Activated T-helper 17 cell treated with anti-CD3 and anti-CD28 coated beads, Interleukin-2, amount 50 U/mL, for 72 hours (primary cell): ENCODE data around the gene SDK1. TPM values are rescaled to one million over a fixed set of nuclear protein-coding genes. Genes with fewer than 3 reads are reported as not detected.

Experiments
- ATAC-seq: fragments of 150-1000 bp; cut with Tn5 transposase; replicated peaks from 2 replicates; pipeline ENCODE4 v1.10.0; 2021; ENCODE audit warnings: mild to moderate bottlenecking, moderate library complexity
- H3K27ac Mint-ChIP-seq: one replicate; pipeline ENCODE4 v1.8.0; 2022; ENCODE audit warnings: mixed read lengths
- H3K27me3 Mint-ChIP-seq: one replicate; pipeline ENCODE4 v1.8.0; 2022; ENCODE audit warnings: mixed read lengths
- H3K36me3 Mint-ChIP-seq: one replicate; pipeline ENCODE4 v1.8.0; 2022; ENCODE audit warnings: low read depth, mild to moderate bottlenecking, mixed read lengths
- H3K4me1 Mint-ChIP-seq: one replicate; pipeline ENCODE4 v1.8.0; 2022; ENCODE audit warnings: mixed read lengths
- H3K4me3 Mint-ChIP-seq: one replicate; pipeline ENCODE4 v1.8.0; 2022; ENCODE audit warnings: mild to moderate bottlenecking, mixed read lengths
- H3K9me3 Mint-ChIP-seq: one replicate; pipeline ENCODE4 v1.8.0; 2022; ENCODE audit warnings: mixed read lengths
- total RNA-seq, 2 donors: library from RNA; stranded (reverse); gene quantifications; one replicate each; pipeline ENCODE4 v1.2.3, GENCODE V29; 2022

The SDK1 gene
- total RNA-seq, 2 donors from 2014 or later: 0.06 to 1.1 TPM

DNA sequence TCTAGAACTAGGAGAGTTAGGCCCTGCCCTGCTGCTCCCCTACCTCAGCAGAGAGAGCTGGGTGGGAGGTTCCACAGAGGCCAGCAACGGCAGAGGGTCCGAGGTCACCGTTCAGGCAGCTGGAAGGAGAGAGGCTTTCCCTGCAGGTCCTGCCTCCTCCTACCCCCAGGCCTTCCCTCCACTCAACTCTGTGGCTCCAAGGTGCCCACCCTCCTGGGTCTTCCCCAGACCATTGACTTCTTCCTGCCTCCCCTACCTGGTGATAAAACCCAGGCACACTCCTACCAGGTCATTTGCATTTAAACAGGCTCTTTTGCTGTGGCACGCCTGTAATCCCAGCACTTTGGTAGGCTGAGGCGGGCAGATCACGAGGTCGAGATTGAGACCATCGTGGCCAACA lies 865.8 kb downstream of the SDK1 start:
- no peak overlapping the region for H3K27ac Mint-ChIP-seq

DNA sequence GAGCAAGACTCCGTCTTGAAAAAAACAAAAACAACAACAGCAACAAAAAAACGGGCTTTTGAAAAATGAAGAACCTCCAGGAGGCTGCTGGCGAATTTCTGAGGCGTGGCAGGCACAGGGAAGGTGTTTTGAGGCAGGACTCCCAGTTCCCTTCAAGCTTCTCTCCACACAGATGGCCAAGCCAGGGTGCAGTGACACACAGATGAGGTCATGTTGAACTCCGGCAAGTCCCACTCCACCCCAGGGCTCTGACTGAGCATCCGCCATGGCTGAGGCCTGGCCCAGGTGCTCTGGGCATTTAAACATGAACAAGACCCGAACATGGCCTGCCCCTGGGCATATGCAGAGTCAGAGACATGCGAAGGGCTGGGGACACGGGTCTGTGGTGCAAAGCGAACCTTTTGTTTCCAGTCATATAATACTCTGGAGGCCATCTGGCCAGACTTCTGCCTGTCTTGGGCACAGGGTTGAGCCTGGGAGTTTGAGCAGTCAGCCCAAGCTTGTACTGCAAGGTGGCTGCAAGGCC lies 866.4 kb downstream of the SDK1 start:
- Mint-ChIP-seq H3K27ac (no peak overlapping the region), H3K9me3 (no peaks in the 10 kb centered on the region), H3K4me1 (no peaks in the 10 kb centered on the region), H3K36me3 (no peaks in the 10 kb centered on the region), H3K27me3 (peaks cover 7% of the 10 kb centered on the region), H3K4me3 (no peak overlapping the region)
- no peak for ATAC-seq

More for the DNA sequence above, 865.8 kb downstream of the SDK1 start:
- no peaks in the 10 kb centered on the region for H3K36me3 Mint-ChIP-seq
- no peaks in the 10 kb centered on the region for H3K4me1 Mint-ChIP-seq
- no peaks in the 10 kb centered on the region for H3K9me3 Mint-ChIP-seq
- H3K4me3 Mint-ChIP-seq: no peak overlapping the region
- H3K27me3 Mint-ChIP-seq: peaks cover 7% of the 10 kb centered on the region
- no peak for ATAC-seq

DNA sequence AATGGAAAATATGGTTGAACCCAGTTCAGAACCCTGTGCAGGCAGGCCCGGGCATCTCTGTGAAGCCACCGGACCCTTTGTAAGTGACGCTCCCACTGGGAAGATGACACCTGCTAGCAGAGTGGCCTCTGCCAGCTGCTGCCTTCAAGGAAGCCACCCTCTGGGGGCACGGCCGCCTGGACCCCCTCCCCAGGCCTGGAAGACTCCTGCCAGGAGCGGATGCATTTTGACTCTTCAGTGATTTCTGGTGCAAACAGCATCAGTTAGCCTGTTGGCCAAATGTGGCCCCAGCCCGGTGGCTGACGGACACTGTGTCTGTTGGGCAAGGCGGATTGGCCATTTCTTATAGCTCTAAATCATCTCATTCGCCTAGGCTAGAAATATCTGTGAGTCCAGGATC lies 867.0 kb downstream of the SDK1 start:
- H3K36me3 Mint-ChIP-seq: no peaks in the 10 kb centered on the region

DNA sequence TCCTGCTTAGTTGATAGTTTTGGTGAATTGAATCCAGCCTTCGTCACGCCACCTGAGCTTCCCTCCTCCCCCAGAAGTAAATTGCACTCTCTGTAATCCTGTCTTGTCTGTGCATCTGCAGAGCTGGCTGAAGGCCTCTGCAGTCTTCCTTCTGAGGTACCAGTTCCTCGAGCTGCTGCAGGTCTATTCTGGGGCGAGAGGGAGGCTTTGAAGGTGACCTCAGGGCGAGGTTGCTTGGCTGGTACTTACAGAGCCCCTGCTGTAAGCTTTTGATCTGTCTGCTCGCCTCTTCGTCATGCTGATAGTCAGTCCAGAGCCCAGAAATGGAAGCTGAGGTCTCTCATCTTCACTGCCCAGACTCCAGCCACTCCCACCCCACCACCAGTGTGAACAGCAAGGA lies 867.5 kb downstream of the SDK1 start:
- Mint-ChIP-seq H3K27me3 (peaks cover 7% of the 10 kb centered on the region), H3K4me3 (no peak overlapping the region), H3K36me3 (no peaks in the 10 kb centered on the region), H3K27ac (no peak overlapping the region), H3K4me1 (no peaks in the 10 kb centered on the region), H3K9me3 (no peaks in the 10 kb centered on the region)
- no peak for ATAC-seq

More for the DNA sequence above, 867.0 kb downstream of the SDK1 start:
- Mint-ChIP-seq H3K9me3 (no peaks in the 10 kb centered on the region), H3K4me1 (no peaks in the 10 kb centered on the region), H3K27ac (no peak overlapping the region), H3K27me3 (peaks cover 7% of the 10 kb centered on the region), H3K4me3 (no peak overlapping the region)
- no peak for ATAC-seq

DNA sequence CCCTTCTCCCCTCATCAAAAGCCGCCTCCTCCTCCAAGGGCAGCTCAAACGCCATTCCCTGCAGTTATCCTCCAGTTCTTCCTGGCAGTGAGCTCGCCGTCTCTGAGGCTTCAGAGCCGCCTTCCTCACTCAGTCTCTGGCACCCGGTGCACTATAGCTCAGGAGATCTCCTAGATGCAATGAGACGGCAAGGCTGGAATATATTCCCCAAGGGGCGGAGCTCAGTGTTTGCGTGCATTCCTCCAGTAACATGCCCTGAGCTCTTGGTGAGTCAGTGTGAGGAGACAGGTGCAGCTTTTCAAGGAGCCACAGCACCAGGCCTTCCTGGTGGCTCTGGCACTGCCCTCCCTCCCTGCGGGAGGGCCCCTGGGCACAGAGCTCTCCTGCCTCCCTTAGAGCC lies 868.4 kb downstream of the SDK1 start:
- Mint-ChIP-seq H3K9me3 (no peaks in the 10 kb centered on the region), H3K4me1 (no peaks in the 10 kb centered on the region), H3K27ac (no peak overlapping the region), H3K36me3 (no peaks in the 10 kb centered on the region), H3K27me3 (peaks cover 7% of the 10 kb centered on the region), H3K4me3 (no peak overlapping the region)
- ATAC-seq: no peak

DNA sequence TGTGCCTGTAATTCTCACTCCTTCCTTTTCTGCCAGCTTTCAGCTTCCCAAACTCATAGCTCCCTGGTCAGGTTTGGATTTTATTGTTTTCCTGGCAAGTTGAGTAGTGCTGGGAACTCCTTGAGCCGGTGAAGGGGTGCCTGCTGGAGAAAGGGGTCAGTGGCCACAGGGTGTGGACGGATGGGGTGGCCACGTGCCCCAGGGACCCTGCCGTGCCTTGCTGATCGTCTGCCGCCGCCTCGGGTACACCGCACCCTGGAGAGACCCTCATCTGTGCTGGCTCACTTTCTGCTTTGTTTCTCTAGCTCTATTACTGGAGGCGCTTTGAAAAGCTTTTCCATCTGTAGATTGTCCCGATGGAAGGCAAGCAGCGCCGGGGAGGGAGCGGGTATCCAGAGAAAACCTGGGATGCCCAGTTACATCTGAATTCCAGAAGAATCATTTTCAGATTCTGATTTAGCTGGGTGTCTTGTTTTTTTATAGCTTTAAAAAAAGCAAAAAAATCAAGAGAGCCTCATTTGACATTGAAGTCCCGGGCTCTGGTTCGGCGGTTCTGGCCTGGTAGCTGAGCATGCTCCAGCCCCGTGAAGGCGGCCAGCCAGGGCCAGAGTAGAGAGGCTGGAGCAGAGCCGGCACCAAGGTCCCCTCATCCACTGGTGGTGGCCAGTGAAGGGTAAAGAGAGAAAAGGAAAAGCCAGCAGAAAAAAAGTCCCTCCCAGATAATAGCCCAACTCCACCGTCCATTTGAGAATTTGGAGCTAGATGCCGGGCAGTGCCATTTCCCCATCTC lies 870.1 kb downstream of the SDK1 start:
- ATAC-seq: no peak
- no peaks in the 10 kb centered on the region for H3K4me1 Mint-ChIP-seq

DNA sequence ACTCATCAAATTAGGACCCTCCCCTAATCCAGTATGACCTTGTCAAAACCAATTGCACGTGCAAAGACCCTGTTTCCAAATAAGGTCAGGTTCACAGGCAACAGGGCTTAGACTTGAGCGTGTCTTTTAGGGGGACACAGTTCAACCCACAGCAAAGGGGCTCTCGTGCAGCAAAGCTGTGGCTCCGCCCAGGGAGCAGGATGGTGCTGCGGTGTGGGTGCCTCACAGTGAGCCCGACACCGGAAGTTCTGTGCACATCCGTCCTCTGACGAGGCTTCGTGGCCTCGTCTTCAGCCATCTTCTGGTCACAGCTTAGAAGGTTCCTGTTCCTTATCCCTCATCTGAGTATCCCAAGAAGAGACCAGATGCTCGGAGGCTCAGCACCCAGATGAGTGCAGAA lies 871.8 kb downstream of the SDK1 start:
- Mint-ChIP-seq H3K4me3 (no peak overlapping the region), H3K9me3 (no peaks in the 10 kb centered on the region), H3K36me3 (no peaks in the 10 kb centered on the region), H3K27me3 (peaks cover 7% of the 10 kb centered on the region), H3K4me1 (no peaks in the 10 kb centered on the region), H3K27ac (no peak overlapping the region)
- ATAC-seq: no peak

More for the DNA sequence above, 870.1 kb downstream of the SDK1 start:
- no peak overlapping the region for H3K4me3 Mint-ChIP-seq
- no peaks in the 10 kb centered on the region for H3K36me3 Mint-ChIP-seq
- no peak overlapping the region for H3K27ac Mint-ChIP-seq
- peaks cover 7% of the 10 kb centered on the region for H3K27me3 Mint-ChIP-seq
- H3K9me3 Mint-ChIP-seq: no peaks in the 10 kb centered on the region

DNA sequence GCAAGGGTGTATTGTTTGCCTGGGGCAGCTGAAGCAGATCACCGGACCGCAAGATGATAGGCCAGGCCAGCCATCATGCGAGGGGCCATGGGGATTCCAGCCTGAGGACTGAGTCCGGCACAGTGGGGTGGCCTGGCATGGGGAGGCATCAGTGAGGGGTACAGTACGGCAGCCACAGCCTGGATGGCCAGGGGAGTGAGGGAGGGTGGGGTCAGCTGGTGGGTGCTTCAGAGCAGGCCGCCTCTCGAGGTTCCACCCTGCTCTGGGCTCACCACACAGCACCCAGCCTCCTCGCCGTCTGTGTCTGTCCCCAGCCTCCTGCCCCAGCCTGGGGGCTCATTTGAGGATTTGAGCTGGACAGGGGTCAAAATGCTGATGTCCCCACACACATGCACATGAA lies 872.6 kb downstream of the SDK1 start:
- H3K27ac Mint-ChIP-seq: no peak overlapping the region
- no peak for ATAC-seq
- no peaks in the 10 kb centered on the region for H3K36me3 Mint-ChIP-seq
- H3K9me3 Mint-ChIP-seq: no peaks in the 10 kb centered on the region
- no peak overlapping the region for H3K4me3 Mint-ChIP-seq
- H3K27me3 Mint-ChIP-seq: peaks cover 4% of the 10 kb centered on the region
- no peaks in the 10 kb centered on the region for H3K4me1 Mint-ChIP-seq

DNA sequence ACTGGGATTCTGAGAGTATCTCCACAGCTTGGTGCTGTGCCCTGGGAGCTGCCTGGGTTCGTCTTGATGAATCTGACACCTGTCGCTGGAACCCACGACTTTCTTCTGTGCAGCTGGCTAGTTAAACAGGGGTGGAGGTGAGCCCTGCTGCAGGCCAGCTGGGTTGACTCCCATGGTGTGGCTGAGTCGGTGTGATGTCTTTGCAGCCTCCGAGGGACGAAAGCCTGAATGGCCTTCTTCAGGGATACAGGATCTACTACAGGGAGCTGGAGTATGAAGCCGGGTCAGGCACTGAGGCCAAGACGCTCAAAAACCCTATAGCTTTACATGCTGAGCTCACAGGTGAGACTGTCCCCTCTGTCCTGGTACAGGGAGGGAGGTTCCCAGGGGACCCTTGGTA lies 873.0 kb downstream of the SDK1 start:
- no peaks in the 10 kb centered on the region for H3K36me3 Mint-ChIP-seq
- ATAC-seq: no peak
- H3K9me3 Mint-ChIP-seq: no peaks in the 10 kb centered on the region
- peaks cover 4% of the 10 kb centered on the region for H3K27me3 Mint-ChIP-seq
- H3K4me3 Mint-ChIP-seq: no peak overlapping the region
- no peaks in the 10 kb centered on the region for H3K4me1 Mint-ChIP-seq
- no peak overlapping the region for H3K27ac Mint-ChIP-seq

DNA sequence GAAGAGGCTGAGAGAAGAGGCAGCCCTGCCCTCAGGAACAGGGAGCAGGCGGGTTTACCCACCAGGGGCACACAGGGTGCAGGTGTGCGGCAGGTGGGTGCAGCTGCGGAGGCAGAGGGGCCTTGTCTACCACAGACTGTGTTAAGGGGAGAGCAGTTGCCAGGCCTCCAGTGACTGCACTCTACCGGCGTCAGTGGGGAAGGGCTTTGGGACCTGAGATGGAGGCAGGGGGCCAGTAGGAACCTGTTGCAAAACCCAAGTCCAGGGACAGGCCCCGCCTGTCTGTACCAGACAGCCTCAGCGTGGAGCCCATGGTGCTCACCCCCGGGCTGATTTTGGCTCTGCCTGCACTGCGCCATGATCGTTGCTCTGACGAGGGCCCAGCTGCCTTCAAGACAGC lies 873.4 kb downstream of the SDK1 start:
- H3K27me3 Mint-ChIP-seq: peaks cover 1% of the 10 kb centered on the region
- H3K36me3 Mint-ChIP-seq: no peaks in the 10 kb centered on the region
- H3K4me1 Mint-ChIP-seq: no peaks in the 10 kb centered on the region
- ATAC-seq: no peak
- no peak overlapping the region for H3K27ac Mint-ChIP-seq
- H3K9me3 Mint-ChIP-seq: no peaks in the 10 kb centered on the region
- H3K4me3 Mint-ChIP-seq: no peak overlapping the region

DNA sequence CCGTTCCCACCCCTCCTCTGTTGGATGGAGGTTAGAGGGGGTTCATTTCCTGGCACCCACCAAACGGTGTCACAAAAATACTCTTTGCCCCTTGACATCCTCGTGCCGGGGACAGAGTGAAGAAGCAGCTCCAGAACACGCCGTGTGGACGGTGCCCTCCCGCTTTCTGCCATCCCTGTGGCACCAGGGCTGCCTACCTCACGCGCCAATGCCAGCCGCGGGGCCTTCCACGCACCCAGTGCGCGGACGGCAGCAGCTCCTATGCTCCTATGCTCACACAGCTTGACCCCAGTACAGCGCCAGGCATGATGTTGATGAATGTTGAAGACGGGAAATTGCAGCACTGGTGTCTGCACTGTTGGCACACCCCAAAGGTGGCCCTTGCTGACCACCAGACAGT lies 873.8 kb downstream of the SDK1 start:
- no peak for ATAC-seq
- Mint-ChIP-seq H3K4me1 (no peaks in the 10 kb centered on the region), H3K27me3 (no peaks in the 10 kb centered on the region), H3K36me3 (no peaks in the 10 kb centered on the region), H3K4me3 (no peak overlapping the region), H3K9me3 (no peaks in the 10 kb centered on the region), H3K27ac (no peak overlapping the region)

DNA sequence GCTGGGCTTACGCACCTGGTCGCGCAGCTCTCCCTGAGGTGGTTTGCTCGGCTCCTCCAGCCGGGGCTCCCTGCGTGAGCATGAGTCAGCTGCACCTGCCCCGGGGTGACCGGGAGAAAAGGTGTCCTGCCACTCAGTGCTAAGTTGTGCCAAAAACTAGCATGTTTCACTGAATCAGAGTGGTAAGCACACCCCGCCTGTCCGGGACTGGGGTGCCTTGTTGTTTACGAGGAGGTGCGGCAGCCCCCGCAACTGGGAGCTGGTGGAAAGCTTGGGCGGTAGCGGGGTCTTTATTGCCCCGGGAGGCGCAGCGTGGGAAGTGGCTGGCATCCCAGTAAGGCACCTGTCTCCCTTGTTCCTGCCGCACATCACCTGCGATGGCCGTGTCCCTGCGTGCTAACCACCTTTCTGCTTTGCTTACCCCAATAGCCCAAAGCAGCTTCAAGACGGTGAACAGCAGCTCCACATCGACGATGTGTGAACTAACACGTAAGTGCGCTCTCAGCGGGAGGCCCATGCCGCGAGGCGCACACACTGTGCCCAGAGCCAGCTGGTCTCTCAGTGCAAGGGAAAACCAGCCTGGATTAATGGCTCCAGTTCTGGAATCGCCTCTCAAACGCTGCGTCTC lies 874.4 kb downstream of the SDK1 start:
- Mint-ChIP-seq H3K36me3 (no peaks in the 10 kb centered on the region), H3K27ac (no peak overlapping the region), H3K4me3 (no peak overlapping the region), H3K4me1 (no peaks in the 10 kb centered on the region), H3K9me3 (no peaks in the 10 kb centered on the region), H3K27me3 (no peaks in the 10 kb centered on the region)
- ATAC-seq: no peak

DNA sequence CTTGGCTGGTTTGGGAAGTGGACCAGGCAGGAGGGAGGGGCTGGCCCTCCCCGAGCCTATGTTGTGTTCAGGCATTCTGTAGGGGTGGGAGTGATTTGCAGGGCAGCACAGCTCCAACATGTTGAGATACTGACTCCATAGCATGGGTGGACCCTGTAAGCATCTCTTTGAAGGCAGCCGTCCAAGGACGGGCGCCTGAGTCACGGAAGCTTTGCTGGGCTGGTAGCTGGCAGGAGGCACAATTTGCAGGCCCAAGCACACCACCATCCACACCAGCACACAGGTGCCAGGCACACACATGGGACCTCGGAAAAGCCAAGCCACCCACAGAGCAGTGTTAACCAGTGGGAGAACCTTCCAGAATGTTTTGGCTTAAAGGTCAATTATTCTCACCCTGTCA lies 875.9 kb downstream of the SDK1 start:
- Mint-ChIP-seq H3K27me3 (no peaks in the 10 kb centered on the region), H3K4me3 (no peak overlapping the region), H3K27ac (no peak overlapping the region), H3K4me1 (no peaks in the 10 kb centered on the region), H3K9me3 (no peaks in the 10 kb centered on the region), H3K36me3 (no peaks in the 10 kb centered on the region)
- no peak for ATAC-seq

DNA sequence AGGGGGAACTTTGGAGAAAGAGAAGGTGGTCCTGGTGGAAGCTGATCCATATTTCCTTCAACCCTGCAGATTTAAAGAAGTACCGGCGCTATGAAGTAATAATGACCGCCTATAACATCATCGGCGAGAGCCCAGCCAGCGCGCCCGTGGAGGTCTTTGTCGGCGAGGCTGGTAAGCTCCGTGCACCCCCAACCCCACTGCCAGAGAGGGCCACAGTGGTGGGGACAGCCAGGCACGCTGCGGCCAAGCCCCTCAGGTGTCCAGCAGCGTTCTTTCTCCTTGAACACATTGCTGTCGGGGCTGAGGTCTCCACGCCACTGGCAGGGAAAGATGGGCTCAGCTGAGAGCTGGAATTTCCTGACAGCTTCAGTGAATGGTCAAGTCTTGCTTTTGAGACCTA lies 877.4 kb downstream of the SDK1 start:
- no peak for ATAC-seq
- Mint-ChIP-seq H3K36me3 (no peaks in the 10 kb centered on the region), H3K4me1 (no peaks in the 10 kb centered on the region), H3K27ac (no peak overlapping the region), H3K4me3 (no peak overlapping the region), H3K27me3 (no peaks in the 10 kb centered on the region), H3K9me3 (no peaks in the 10 kb centered on the region)

DNA sequence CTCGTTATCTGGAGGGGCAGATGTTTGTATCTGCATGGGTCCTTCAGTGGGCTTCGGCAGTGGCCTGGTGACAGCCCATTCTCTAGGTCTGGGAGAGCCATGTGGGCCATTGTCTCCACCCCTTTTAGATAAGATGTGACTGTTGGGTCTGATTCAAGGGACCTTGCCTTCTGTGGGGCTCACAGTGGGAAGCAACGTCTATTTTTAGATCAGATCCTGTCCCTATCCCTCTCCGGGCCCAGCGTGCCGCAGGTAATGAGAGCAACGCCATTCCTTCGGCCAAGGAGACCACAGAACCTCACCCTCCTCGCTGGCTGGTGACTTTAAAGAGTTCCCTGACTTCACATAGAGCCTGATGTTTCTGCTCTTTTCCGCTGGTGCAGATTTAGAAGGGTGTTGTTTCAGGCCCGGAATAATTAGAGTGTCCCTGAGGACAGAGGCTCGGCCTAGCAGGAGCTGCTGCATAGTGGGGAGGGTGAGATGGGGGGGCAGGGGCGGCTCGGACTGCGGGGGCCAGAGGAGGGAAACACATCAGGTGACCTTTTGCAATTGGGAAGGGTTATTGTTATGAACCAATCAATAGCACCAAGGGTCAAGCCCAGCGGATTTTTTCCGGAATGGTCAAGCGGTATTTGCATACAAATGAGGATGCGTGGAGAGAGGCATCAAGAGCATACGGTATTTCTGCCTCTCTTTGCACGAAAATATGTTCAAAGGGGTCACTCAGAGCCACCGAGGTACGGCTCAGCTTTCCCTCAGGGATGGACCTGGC lies 878.0 kb downstream of the SDK1 start:
- Mint-ChIP-seq H3K4me1 (no peaks in the 10 kb centered on the region), H3K27me3 (no peaks in the 10 kb centered on the region), H3K36me3 (no peaks in the 10 kb centered on the region), H3K27ac (no peak overlapping the region), H3K9me3 (no peaks in the 10 kb centered on the region), H3K4me3 (no peak overlapping the region)
- no peak for ATAC-seq
